ENCODE data around the gene RAB7B.
A peak's percentile ranks its signal among the peaks of the same experiment; 100 is the strongest.

The RAB7B gene

DNA sequence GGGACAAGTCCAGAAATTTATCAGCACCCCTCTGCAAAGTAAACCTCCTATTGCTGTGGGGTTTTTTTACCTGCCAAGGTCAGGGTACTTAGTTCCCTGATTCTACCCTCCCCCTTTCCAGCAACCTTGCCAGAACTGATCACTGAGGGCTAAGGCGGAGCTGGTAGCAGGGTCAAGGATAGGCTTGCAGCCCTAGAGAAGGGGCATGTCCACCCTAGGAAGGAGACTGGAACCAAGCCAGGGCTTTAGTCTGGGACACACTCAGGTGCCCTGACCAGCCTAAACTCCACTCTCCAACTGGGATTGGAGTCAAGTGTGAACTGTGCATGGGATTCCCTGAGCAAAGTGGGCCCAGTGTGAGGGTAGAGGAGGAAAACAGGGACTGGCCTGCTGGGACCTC, 53.4 kb downstream of the RAB7B start:
- no peaks in the 10 kb centered on the region for H3K9me3 ChIP-seq (ENCODE audit: control insufficient read depth, low read length)
- H3K27me3 ChIP-seq (ENCODE audit: control insufficient read depth, insufficient read depth, low read length) = no peaks in the 10 kb centered on the region
- H3K36me3 ChIP-seq (ENCODE audit: control insufficient read depth, insufficient read depth, low read length) = no peaks in the 10 kb centered on the region
- no peak overlapping the region for H3K4me3 ChIP-seq (ENCODE audit: low read length)
- peaks cover 90% of the 10 kb centered on the region for H3K4me1 ChIP-seq (ENCODE audit: control insufficient read depth, insufficient read depth, low read length)
- no peak overlapping the region for H3K9ac ChIP-seq (ENCODE audit: low read length)

DNA sequence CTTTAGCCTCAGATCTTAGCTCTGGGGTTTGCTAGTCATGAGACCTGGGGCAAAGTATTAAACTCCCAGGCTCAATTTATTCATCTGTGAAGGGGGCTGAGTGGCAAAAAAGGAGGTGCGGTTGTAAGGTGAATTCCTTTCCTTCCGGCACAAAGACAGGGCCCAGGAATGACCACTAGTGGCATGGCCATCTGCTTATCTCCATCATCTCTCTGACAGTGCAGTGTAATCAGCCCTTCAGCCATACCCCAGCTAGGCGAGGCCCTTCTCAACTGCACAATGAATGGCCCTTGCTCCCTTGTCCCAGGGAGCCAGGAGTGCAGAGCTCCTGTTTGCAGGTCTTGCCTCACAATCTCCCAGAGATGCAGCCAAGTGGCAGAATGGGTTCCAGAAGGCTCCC, 54.3 kb downstream of the RAB7B start:
- no peak overlapping the region for H3K9ac ChIP-seq (ENCODE audit: low read length)
- no peaks in the 10 kb centered on the region for H3K9me3 ChIP-seq (ENCODE audit: control insufficient read depth, low read length)
- H3K4me3 ChIP-seq (ENCODE audit: low read length) = no peak overlapping the region
- H3K36me3 ChIP-seq (ENCODE audit: control insufficient read depth, insufficient read depth, low read length) = no peaks in the 10 kb centered on the region
- peaks cover under 1% of the 10 kb centered on the region for H3K27me3 ChIP-seq (ENCODE audit: control insufficient read depth, insufficient read depth, low read length)
- H3K4me1 ChIP-seq (ENCODE audit: control insufficient read depth, insufficient read depth, low read length) = peaks cover 86% of the 10 kb centered on the region

DNA sequence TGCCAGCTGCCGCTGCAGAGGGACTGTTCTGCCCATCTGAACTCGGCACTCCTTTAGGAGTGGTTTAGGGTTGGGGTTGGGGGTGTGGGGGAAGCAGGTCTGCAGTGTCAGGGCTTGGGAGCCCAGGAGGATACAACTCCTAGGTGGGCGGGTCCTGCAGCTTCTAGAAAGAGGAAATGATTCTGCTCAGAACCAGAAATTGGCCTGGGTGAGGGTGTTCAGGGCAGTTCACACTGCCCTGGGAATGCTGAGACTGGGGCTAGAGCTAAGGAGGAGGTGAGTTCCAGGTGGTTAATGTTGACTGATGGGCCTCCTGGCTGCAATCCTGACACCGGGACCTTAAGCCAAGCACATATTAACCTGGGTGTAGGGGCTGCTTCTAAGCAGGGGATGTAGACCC, 55.2 kb downstream of the RAB7B start:
- peaks cover 4% of the 10 kb centered on the region for H3K27me3 ChIP-seq (ENCODE audit: control insufficient read depth, insufficient read depth, low read length)
- H3K36me3 ChIP-seq (ENCODE audit: control insufficient read depth, insufficient read depth, low read length) = no peaks in the 10 kb centered on the region
- no peaks in the 10 kb centered on the region for H3K9me3 ChIP-seq (ENCODE audit: control insufficient read depth, low read length)
- H3K4me1 ChIP-seq (ENCODE audit: control insufficient read depth, insufficient read depth, low read length) = peaks cover 84% of the 10 kb centered on the region
- H3K4me3 ChIP-seq (ENCODE audit: low read length) = no peak overlapping the region
- H3K9ac ChIP-seq (ENCODE audit: low read length) = no peak overlapping the region

DNA sequence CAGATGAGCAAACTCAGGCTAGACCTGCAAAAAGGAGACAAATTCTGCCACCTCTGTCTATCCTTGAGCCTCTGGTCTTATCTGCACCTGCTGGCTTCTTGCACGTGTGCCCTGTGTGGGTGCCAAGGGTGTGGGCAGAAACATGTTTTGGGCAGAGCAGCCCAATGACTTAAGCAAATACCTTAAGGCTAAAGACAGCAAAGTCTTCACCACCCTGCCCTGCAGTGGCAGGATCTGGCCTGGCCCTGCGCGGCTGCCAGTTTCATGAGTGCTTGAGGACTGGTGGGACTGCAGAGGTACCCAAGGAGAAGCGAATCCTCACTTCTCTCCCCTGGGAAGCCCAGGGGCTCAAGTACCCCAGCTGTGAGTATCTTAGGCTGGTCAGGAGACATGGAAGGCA, 56.2 kb downstream of the RAB7B start:
- Histone ChIP-seq H3K9me3 (ENCODE audit: control insufficient read depth, low read length) (no peaks in the 10 kb centered on the region), H3K27me3 (ENCODE audit: control insufficient read depth, insufficient read depth, low read length) (peaks cover 4% of the 10 kb centered on the region), H3K36me3 (ENCODE audit: control insufficient read depth, insufficient read depth, low read length) (no peaks in the 10 kb centered on the region), H3K4me1 (ENCODE audit: control insufficient read depth, insufficient read depth, low read length) (peaks cover 78% of the 10 kb centered on the region), H3K4me3 (ENCODE audit: low read length) (no peak overlapping the region), H3K9ac (ENCODE audit: low read length) (no peak overlapping the region)

DNA sequence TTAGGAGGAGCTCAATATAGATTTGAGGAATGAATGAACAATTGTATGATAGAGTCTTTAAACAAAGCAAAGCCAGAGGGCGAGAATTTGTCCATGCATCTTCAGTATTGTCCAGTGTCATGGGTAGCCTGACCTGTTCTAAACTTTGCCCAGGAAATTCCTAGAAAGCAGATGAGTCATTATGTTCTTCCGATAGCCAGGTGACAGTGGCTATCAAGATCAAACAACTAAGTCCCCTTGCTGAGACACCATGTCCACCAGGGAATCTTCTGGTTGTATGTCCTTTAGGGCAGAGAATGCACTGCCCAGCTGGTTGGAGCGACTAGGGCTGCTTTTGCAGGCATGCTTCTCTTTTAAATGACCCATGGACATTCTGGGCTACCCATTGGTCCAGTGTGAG, 58.1 kb downstream of the RAB7B start:
- H3K36me3 ChIP-seq (ENCODE audit: control insufficient read depth, insufficient read depth, low read length) = no peaks in the 10 kb centered on the region
- no peaks in the 10 kb centered on the region for H3K9me3 ChIP-seq (ENCODE audit: control insufficient read depth, low read length)
- no peak overlapping the region for H3K4me3 ChIP-seq (ENCODE audit: low read length)
- H3K4me1 ChIP-seq (ENCODE audit: control insufficient read depth, insufficient read depth, low read length) = peaks cover 75% of the 10 kb centered on the region
- peaks cover 4% of the 10 kb centered on the region for H3K27me3 ChIP-seq (ENCODE audit: control insufficient read depth, insufficient read depth, low read length)
- no peak overlapping the region for H3K9ac ChIP-seq (ENCODE audit: low read length)

DNA sequence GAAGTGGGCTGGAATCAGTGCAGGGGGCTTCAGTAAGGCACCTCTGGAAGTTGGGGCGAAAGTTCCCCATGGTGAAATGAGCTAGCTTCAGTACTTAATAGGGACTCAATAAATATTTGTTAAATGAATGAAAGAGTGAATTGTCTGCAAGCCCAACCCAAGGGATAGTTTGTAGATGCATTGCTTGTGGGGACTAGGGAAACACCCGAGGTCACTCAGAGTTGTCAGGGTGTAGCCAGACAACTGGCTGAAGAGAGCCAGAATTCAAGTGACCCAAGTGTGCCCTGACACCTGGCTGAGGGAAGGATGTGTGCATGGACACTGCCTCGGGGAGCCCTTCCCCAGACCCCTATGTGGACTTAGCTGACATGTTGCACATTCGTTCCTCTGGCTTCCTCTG, 58.7 kb downstream of the RAB7B start:
- Histone ChIP-seq H3K4me3 (ENCODE audit: low read length) (no peak overlapping the region), H3K36me3 (ENCODE audit: control insufficient read depth, insufficient read depth, low read length) (no peaks in the 10 kb centered on the region), H3K27me3 (ENCODE audit: control insufficient read depth, insufficient read depth, low read length) (peaks cover 4% of the 10 kb centered on the region), H3K9me3 (ENCODE audit: control insufficient read depth, low read length) (no peaks in the 10 kb centered on the region), H3K9ac (ENCODE audit: low read length) (no peak overlapping the region), H3K4me1 (ENCODE audit: control insufficient read depth, insufficient read depth, low read length) (peaks cover 75% of the 10 kb centered on the region)

DNA sequence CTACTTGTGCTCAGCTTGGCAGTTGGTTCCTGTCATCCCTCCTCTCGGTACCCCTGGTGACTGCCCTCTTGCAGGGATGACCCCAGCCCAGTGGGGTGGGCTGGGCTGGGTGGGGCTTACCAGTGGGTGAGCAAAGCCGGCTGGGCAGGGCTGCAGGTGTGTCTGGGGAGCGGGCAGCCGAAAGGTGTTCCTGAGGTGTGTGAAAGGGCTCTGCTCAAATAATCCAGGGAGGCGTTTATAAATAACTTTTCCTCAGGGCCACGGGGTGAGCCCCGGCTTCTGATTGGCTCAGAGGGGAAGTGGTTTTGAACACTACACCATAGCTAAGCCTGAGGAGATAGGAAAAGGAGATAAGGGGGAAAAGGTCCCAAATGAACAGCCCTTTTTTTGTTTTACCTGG, 60.0 kb downstream of the RAB7B start, which contains the start of gene SLC26A9:
Gene SLC26A9, minus strand, starts transcription at position 212 of the 400 bp plus-strand sequence. CDS start 7,636 bp downstream, outside the sequence.
- peak within 1 kb of the TSS; percentile 35 for H3K4me3 ChIP-seq (ENCODE audit: low read length)
- no peaks in the 10 kb centered on the region for H3K9me3 ChIP-seq (ENCODE audit: control insufficient read depth, low read length)
- peaks cover 75% of the 10 kb centered on the region for H3K4me1 ChIP-seq (ENCODE audit: control insufficient read depth, insufficient read depth, low read length)
- H3K27me3 ChIP-seq (ENCODE audit: control insufficient read depth, insufficient read depth, low read length) = peaks cover 4% of the 10 kb centered on the region
- H3K36me3 ChIP-seq (ENCODE audit: control insufficient read depth, insufficient read depth, low read length) = no peaks in the 10 kb centered on the region
- H3K9ac ChIP-seq (ENCODE audit: low read length) = peak within 1 kb of the TSS; percentile 67

DNA sequence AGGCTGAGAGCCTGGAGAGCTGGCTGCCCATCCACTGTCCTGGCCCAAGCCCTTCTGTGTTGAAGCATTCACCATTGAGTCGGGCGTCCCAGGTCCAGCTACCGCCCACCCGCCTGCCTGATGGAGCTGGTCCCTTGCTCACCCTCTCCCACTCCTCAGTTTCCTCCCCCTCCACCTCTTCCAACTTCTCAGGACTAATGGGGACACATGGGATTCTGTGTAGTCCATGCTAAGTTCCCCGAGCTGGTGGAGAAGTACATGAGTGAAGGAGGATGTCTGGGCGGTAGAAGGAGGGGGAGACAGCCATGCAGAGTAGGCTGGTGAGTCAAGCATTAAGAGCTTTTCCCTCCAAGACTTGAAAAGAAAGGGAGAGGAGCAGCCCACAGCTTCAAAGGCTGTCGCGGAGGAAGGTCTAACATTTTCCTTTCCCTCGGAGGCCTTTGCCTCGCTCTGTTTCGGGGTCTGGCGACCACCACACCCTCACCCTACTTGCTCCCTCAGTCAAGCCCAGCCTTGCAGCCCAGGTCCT, 60.5 kb downstream of the RAB7B start:
- peak overlapping the region; percentile 67 for H3K9ac ChIP-seq (ENCODE audit: low read length)
- H3K4me3 ChIP-seq (ENCODE audit: low read length) = peak overlapping the region; percentile 35
- H3K9me3 ChIP-seq (ENCODE audit: control insufficient read depth, low read length) = no peaks in the 10 kb centered on the region
- no peaks in the 10 kb centered on the region for H3K36me3 ChIP-seq (ENCODE audit: control insufficient read depth, insufficient read depth, low read length)
- H3K4me1 ChIP-seq (ENCODE audit: control insufficient read depth, insufficient read depth, low read length) = peaks cover 75% of the 10 kb centered on the region
- H3K27me3 ChIP-seq (ENCODE audit: control insufficient read depth, insufficient read depth, low read length) = peaks cover 4% of the 10 kb centered on the region

DNA sequence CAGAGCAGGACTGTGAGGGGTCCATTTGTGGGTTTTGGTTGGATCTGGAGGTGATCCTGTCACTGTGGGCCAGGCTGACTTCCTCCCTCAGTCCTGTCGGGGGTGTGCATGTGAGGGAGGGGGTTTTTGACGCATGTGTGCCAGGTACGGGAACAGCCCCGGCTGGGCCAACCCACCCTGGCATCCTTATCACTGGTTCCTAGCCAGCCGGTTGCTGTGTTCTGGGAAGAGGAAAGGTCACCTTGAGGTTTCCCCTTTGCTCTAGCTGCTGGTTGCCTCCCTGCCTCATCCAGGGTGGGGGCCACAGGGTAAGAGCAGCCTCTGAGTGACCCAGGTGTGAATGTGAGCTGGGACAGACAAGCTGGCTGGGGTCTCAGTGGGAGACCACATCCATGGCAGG, 62.5 kb downstream of the RAB7B start:
- Histone ChIP-seq H3K4me1 (ENCODE audit: control insufficient read depth, insufficient read depth, low read length) (peaks cover 83% of the 10 kb centered on the region), H3K9me3 (ENCODE audit: control insufficient read depth, low read length) (no peaks in the 10 kb centered on the region), H3K9ac (ENCODE audit: low read length) (peak overlapping the region; percentile 67), H3K4me3 (ENCODE audit: low read length) (peak overlapping the region; percentile 24), H3K36me3 (ENCODE audit: control insufficient read depth, insufficient read depth, low read length) (no peaks in the 10 kb centered on the region), H3K27me3 (ENCODE audit: control insufficient read depth, insufficient read depth, low read length) (peaks cover 4% of the 10 kb centered on the region)

DNA sequence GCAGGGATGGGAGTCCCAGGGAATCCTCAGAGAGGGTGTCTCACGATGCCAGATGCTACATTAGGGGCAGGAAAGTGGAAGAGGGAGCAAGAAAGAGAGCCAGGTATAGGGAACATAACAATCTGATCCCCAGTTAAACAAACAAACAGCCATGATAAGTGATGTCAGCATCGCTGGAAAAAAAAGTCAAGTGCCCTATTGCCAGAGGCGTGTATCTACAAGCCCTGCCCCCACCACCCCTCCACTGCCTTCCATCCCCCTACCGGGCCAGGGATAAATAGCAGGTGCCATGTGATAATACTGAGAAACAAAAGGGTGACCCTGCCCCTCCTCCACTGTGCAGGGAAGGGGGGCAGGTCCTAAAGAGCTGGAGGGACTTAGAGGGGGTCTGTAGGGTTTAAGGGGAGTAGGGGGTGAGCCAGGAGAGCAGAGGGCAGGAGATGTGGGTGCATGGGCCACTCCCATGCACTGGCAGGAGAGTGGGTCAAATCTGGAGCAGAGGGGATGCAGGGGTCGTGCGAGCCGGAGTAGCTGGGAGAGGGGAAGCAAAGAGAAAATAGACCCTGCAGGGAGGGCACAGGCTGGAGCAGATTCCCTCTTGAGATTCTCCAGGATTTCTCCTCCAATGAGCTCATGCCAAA, 63.4 kb downstream of the RAB7B start:
- Histone ChIP-seq H3K36me3 (ENCODE audit: control insufficient read depth, insufficient read depth, low read length) (no peaks in the 10 kb centered on the region), H3K4me3 (ENCODE audit: low read length) (peak overlapping the region; percentile 24), H3K27me3 (ENCODE audit: control insufficient read depth, insufficient read depth, low read length) (peaks cover 4% of the 10 kb centered on the region), H3K9me3 (ENCODE audit: control insufficient read depth, low read length) (no peaks in the 10 kb centered on the region), H3K4me1 (ENCODE audit: control insufficient read depth, insufficient read depth, low read length) (peaks cover 83% of the 10 kb centered on the region), H3K9ac (ENCODE audit: low read length) (peak overlapping the region; percentile 20)

DNA sequence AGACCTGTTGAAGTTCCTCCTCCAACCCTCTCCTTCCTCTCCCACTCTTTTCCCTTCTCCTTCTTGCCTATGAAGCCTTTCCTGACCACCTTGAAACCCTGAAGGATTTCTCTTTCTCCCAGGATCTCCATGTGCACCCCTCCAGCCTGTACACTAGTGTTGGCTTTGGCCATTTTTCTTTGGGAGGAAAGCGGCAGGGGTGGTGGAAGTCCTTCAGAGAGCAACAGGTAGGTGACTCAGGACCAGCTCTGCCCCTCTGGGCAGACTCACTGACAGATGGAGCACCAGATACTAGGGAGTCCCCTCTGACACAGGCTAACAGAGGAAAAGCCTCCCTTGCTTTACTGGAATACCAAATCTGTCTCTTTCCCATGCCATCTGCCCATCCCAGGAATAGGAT, 64.5 kb downstream of the RAB7B start:
- Histone ChIP-seq H3K4me3 (ENCODE audit: low read length) (no peak overlapping the region), H3K9me3 (ENCODE audit: control insufficient read depth, low read length) (no peaks in the 10 kb centered on the region), H3K9ac (ENCODE audit: low read length) (no peak overlapping the region), H3K27me3 (ENCODE audit: control insufficient read depth, insufficient read depth, low read length) (peaks cover 2% of the 10 kb centered on the region), H3K36me3 (ENCODE audit: control insufficient read depth, insufficient read depth, low read length) (no peaks in the 10 kb centered on the region), H3K4me1 (ENCODE audit: control insufficient read depth, insufficient read depth, low read length) (peaks cover 87% of the 10 kb centered on the region)

DNA sequence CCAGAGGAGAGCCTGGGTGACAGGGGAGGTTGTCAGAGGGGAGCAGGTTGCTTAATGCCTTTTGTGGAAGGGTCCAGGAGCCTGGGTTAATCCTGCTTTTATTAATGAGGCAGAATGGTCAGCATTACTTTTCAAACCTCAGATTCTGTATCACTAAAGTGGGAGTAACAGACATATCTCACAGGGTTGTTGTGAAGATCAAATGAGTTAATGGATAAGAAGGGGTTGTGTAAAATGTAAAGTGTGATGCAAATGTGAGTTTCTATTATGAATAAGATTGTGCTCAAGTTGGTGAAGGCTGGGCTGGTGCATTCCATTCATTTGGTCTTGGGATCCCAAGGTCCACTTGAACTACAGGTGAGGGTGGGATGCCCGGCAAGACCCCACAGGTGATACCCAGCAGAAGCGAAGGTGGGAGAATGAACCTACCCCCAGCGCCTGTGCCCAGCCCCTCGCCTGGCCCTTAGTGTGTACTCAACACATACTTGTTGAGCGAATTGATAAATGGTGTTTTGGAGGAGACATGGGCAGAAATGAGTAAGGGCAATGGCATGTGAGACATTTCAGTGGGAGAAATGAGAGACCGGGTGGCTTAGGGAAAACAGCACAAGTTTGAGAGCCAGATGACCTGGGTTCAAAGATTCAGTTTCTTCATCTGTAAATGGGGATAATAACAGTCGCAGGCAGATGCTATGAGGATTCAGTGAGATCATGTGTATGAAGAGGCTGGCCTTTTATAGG, 66.2 kb downstream of the RAB7B start:
- H3K4me3 ChIP-seq (ENCODE audit: low read length) = no peak overlapping the region
- H3K9me3 ChIP-seq (ENCODE audit: control insufficient read depth, low read length) = no peaks in the 10 kb centered on the region
- no peaks in the 10 kb centered on the region for H3K27me3 ChIP-seq (ENCODE audit: control insufficient read depth, insufficient read depth, low read length)
- peaks cover 93% of the 10 kb centered on the region for H3K4me1 ChIP-seq (ENCODE audit: control insufficient read depth, insufficient read depth, low read length)
- peak overlapping the region; percentile 20 for H3K9ac ChIP-seq (ENCODE audit: low read length)
- H3K36me3 ChIP-seq (ENCODE audit: control insufficient read depth, insufficient read depth, low read length) = no peaks in the 10 kb centered on the region

All from mucosa of stomach (tissue), 1 donor.